HG03095 (cell line): ENCODE data around the gene OR8B12.
A peak's percentile ranks its signal among the peaks of the same experiment; 100 is the strongest.

Experiments
- ATAC-seq: cut with Tn5 transposase; IDR thresholded peaks from one replicate; pipeline ENCODE4 v1.9.1; 2021; ENCODE audit warnings: moderate library complexity; ENCODE audit not compliant: unreplicated experiment

OR8B12 gene, protein sequence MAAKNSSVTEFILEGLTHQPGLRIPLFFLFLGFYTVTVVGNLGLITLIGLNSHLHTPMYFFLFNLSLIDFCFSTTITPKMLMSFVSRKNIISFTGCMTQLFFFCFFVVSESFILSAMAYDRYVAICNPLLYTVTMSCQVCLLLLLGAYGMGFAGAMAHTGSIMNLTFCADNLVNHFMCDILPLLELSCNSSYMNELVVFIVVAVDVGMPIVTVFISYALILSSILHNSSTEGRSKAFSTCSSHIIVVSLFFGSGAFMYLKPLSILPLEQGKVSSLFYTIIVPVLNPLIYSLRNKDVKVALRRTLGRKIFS

GRCh38 chr11:124543554-124543953 lies at the start of gene OR8B12:
Gene OR8B12 (minus strand): TSS chr11:124543654. CDS start chr11:124543654, 0 bp downstream.
- ATAC-seq: no peak

GRCh38 chr11:124592627-124593026 lies 49.2 kb upstream of the OR8B12 start:
- no peak for ATAC-seq

GRCh38 chr11:124591430-124591829 lies 48.0 kb upstream of the OR8B12 start:
- ATAC-seq: no peak

- peak; percentile 60 for ATAC-seq
These were observed 42.9 kb upstream of the OR8B12 start for GRCh38 chr11:124586238-124586860.

GRCh38 chr11:124584681-124585372 lies 41.4 kb upstream of the OR8B12 start:
- no peak for ATAC-seq

- ATAC-seq: no peak
These were observed 40.3 kb upstream of the OR8B12 start for GRCh38 chr11:124583781-124584180.

GRCh38 chr11:124582565-124582964 lies 39.1 kb upstream of the OR8B12 start:
- no peak for ATAC-seq

DNA sequence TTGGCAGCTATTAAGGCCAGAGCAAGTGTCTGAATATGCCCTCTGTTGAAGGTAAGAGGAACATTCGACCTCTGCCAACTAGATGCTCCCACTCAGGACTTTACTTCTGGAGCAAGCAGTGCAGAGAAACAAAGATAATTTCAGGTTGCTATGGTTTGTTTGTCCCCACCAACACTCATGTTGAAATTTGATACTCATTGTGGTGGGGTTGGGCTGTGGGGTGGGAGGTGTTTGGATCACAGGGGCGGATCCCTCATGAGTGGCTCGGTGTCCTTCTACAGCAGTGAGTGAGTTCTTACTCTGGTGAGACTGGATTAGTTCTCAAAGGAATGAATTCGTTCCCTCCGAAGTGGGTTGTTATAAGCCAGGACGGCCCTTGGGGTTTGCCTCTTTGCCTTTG lies 38.4 kb upstream of the OR8B12 start:
- ATAC-seq: no peak

DNA sequence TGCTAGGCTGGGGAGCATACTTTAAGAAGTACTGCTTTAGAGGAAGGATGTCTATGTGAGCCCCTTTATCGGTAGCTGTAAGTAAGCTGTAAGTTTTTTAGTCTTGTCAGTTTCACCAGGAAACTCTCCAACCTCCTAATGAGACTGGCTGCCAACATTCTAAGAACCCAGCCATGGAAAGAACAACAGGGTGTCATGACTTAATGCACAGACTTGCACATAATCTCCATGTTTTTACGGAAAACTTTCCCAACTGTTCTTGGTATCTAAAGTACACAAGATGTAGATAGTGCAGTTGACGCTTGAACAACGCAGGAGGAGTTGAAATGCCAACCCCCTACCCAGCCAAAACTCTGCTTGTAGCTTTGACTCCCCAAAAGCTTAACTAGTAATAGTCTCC lies 35.3 kb upstream of the OR8B12 start:
- no peak for ATAC-seq

DNA sequence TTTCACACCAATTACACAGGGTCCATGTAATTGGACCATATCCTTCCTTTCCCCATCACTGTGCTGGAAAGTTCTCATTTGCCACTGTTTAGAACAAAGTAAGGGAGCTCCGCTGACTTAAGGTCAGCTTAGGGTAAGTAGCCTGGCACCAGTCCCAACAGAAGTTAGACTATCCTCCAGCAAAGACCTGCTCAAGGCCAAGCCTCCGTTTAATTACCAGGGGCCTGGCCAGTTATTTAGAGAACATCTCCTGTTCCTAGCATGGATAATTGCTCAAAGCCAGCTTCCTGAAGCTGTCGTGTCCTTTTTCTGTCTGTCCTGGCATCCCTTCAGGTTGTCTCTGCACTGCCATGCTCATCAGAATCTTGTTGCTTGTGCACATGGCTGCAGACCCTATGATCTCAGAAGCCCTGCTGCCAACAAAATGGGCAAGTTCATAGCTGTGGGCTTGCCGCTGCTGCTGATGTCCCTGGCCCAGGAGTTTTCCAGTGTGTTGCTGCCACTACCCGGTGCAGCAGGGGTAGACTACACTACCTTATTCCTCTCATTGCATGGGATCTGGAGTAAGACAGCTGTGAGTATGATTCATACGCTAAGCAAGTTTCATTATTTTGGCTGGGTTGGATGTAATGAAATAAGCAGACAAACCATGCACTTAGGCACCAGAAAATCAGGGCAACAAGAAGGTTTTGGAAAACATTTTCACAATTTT lies 34.4 kb upstream of the OR8B12 start:
- no peak for ATAC-seq

DNA sequence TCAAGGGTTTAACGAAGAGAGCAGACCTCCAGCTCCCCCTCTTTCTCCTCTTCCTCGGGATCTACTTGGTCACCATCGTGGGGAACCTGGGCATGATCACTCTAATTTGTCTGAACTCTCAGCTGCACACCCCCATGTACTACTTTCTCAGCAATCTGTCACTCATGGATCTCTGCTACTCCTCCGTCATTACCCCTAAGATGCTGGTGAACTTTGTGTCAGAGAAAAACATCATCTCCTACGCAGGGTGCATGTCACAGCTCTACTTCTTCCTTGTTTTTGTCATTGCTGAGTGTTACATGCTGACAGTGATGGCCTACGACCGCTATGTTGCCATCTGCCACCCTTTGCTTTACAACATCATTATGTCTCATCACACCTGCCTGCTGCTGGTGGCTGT lies 26.7 kb upstream of the OR8B12 start:
- no peak for ATAC-seq

DNA sequence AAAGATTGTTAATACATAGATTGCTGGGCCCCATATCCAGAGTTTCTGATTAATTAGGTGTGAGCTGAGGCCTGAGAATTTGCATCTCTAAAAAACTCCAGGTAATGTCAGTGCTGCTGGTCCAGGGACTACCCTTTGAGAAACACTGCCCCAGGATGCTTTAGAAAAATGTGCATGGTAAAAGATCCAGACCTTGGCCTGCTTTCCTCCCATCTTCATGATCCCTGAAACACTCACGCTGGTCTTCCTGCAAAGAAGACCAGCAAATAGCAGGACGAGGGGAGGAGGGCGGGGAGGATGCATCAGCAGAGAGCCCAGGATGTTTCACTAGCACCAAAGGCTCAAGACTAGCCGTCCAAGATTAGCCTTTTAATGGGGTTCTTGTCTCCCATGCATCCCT lies 26.2 kb upstream of the OR8B12 start, which contains the start of gene OR8A1:
OR8A1 (plus strand) TSS at position 301 of the 400 bp plus-strand sequence. CDS start 123 bp downstream, outside the sequence.
- ATAC-seq: no peak

DNA sequence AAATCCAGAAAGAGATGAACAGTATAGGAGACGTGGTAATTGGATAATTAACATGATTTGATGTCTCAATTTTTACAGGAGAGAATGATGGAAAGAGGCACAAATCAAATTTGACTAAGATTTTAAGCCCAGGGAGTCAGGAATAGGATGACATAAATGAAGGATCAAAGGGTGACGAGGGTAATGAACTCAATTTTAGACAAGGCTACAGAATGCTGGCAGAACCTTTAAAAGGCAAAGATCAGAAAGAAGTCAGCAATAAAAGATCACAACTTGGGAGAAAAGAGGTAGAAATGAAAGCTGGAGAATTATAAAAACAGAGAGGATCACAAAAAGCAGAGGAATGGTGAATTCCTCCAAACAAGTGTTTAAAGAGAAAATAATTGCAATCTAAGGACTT lies 13.4 kb upstream of the OR8B12 start:
- ATAC-seq: no peak

GRCh38 chr11:124551987-124552386 lies 8.5 kb upstream of the OR8B12 start:
- ATAC-seq: no peak

- ATAC-seq: no peak
These were observed 7.7 kb upstream of the OR8B12 start for GRCh38 chr11:124551189-124551588.

GRCh38 chr11:124543145-124543544 lies 309 bp downstream of the OR8B12 start:
- ATAC-seq: no peak

- ATAC-seq: no peak
These were observed 2.2 kb downstream of the OR8B12 start for GRCh38 chr11:124541204-124541603.

GRCh38 chr11:124538019-124538418 lies 5.4 kb downstream of the OR8B12 start:
- ATAC-seq: no peak

GRCh38 chr11:124536520-124536919 lies 6.9 kb downstream of the OR8B12 start:
- no peak for ATAC-seq

GRCh38 chr11:124535552-124536232 lies 7.8 kb downstream of the OR8B12 start:
- no peak for ATAC-seq

DNA sequence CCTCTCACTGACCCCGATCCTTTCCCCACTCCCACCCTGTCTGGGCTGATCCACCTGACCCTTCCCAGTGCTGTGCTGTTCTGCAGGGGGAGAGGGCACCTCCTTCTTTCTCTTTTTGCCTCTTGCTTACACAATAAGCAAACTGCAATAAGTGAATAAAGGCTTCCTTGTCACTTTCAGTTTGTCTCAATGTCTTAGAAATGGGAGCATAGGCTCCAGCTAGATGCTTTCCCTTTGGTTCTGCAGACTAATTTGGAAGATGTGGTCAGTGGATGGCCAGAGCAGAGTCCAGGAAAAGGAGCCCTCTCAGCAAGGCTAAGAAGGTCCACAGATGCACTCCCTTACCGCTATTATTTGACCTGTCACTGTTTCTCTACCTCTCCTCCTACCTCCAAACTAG lies 9.4 kb downstream of the OR8B12 start:
- ATAC-seq: no peak
